B cell (primary cell): Measurements from ENCODE around the gene MYH10.

ENCODE experiments used
- EZH2 ChIP-seq: IDR thresholded peaks from 2 replicates; pipeline ENCODE4 v1.6.1; 2012; ENCODE audit warnings: borderline replicate concordance, low read depth, mild to moderate bottlenecking, moderate library complexity, low read length; ENCODE audit not compliant: insufficient read depth, poor library complexity, severe bottlenecking
- TF ChIP-seq, protein P1 (sequence below): fragments of 200-600 bp; IDR thresholded peaks from one replicate; pipeline ENCODE4 v1.8.0; 2022; ENCODE audit warnings: antibody characterized with exemption, mild to moderate bottlenecking

DNA sequence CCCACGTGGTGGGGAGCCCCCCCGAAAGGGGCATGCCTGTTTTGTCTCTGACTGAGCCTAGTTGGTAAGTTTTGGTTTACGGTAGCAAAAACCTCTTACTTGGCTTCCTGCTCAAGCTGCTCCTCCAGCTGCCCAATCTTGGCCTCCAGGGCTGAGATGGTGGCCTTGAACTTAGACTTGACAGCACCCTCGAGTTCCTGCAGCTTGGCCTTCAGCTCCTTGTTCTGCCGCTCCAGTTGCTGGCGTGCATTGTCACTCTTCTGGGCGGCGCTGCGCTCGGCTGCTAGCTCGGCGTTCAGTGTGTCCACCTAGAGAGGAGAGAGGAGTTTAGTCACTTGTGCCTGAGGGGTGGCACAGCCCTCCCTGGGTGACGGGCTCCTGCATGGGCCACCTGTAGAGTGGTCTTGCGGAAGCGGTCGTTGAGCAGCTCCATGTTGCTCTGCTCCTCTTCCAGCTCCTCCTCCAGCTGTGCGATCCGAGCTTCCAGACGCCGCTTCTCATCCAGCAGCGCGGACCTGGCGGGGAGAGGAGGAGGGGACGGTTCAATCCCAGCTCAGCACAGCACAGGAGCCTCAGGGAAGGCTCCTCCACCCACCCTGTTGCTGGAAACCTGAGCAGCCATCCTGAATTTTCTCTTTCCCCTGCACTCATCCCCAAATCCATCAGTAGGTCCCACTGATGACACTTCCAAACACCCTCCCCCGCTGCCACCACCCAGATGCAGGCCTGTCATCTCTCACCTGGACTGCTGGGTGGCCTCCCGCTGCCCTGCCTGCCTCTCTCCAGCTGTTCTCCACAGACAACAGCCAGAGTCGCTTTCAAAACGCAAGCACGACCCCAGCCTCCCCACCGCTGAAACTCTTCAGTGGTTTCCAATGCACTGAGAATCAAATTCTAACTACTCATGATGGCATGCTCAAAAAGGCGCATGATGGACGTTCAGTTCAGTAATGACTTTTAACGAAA, 150.2 kb downstream of the MYH10 start:
- TF ChIP-seq, protein P1, sequence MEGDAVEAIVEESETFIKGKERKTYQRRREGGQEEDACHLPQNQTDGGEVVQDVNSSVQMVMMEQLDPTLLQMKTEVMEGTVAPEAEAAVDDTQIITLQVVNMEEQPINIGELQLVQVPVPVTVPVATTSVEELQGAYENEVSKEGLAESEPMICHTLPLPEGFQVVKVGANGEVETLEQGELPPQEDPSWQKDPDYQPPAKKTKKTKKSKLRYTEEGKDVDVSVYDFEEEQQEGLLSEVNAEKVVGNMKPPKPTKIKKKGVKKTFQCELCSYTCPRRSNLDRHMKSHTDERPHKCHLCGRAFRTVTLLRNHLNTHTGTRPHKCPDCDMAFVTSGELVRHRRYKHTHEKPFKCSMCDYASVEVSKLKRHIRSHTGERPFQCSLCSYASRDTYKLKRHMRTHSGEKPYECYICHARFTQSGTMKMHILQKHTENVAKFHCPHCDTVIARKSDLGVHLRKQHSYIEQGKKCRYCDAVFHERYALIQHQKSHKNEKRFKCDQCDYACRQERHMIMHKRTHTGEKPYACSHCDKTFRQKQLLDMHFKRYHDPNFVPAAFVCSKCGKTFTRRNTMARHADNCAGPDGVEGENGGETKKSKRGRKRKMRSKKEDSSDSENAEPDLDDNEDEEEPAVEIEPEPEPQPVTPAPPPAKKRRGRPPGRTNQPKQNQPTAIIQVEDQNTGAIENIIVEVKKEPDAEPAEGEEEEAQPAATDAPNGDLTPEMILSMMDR, result no peak
- TF ChIP-seq EZH2, result no peak
